ENCODE data around the gene GDPD4.

GDPD4 gene

DNA sequence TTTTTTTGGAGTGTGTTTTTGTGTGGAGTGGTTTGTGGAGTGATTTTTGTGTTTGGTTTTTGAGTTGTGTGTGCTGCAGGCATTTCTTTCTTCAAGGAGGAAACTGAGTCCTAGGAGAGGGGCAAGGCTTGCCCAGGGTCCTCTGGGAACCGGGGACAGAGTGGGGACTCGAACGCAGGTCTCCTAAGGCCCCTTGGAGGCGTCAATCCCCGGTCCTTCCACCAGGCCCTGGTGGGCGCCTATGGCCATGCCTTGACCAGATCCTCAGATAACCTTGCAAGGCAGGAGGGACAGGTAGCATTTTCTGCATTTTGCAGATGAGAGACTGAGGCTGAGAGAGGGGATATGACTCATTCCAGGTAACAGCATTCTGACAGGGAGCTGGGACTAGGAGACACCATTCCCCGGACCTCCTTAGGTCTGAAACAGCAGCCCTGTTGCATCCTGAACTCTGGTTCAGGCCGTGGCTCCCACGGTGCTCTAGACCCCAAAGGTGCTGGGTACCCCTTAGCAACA is 134.3 kb downstream of the GDPD4 start:
- H3K27ac ChIP-seq (ENCODE audit: low read depth, low read length) = no peak overlapping the region
- no peaks in the 10 kb centered on the region for H3K27me3 ChIP-seq (ENCODE audit: control insufficient read depth, insufficient read depth, low read length)
- no peak overlapping the region for H3K4me3 ChIP-seq (ENCODE audit: low read depth, low read length)
- no peaks in the 10 kb centered on the region for H3K36me3 ChIP-seq (ENCODE audit: control insufficient read depth, insufficient read depth, low read length)
- H3K9ac ChIP-seq (ENCODE audit: low read length) = no peak overlapping the region
- no peaks in the 10 kb centered on the region for H3K9me3 ChIP-seq (ENCODE audit: control insufficient read depth, insufficient read depth, low read depth, low read length)
- H3K4me1 ChIP-seq (ENCODE audit: control insufficient read depth, insufficient read depth, low read length) = peaks cover 21% of the 10 kb centered on the region
